Ecto neural progenitor cell (in vitro differentiated cells): ENCODE results near the gene PLCXD1.
"Not testable (repeated sequence)": the region's sequence is repeated elsewhere in the genome, so short reads cannot be mapped to it uniquely, and the experiment has no call there.

Experiments used
- DNase-seq: peaks from one replicate; pipeline ENCODE4 v3.0.0-alpha.2; 2018; ENCODE audit warnings: low spot score

Gene PLCXD1

DNA sequence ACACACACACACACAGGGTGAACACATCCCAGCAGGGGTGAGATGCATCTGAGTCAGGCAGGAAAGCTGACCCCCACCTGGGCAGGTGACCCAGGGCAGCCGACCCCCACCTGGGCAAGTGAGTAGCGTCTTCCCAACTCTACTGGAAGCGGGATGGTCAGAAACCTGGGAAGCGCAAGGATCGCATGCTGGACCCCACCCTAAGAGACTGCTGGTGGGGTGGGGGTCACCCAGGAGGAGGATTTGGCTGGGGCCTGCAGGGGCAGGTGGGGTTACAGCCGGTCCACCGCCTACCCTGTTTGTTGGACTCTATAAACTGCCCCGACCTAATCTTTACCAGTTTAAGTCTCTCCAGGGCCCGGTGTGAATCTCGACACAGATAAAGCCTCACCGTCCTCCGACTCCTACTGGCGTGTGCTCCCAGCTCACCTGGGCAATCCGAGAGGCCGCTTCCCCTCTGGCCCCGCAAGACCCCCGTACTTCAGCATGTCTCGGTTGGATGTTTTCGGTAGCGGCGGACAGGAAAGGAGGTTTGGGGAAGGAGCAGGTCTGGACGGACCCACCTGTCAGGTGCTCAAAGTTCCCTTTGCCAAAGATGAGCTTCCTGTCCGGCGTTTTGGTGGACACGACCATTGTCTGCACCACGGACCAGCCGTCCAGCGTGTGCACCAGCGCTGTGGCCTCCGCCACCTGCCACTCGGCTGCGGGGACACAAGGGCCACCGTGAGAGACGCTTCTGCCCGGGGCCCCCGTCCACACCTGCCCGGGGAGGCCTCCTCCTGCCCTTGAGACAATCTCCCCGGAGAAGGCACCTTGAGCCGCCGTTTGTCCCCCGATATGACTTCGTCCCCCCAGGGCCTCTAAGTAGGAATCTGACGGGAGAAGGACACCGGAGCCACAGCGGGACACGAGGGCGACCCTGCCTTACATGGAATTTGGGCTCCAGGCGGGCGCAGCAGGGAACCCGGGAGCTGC, 35.5 kb downstream of the PLCXD1 start:
- no peak for DNase-seq

DNA sequence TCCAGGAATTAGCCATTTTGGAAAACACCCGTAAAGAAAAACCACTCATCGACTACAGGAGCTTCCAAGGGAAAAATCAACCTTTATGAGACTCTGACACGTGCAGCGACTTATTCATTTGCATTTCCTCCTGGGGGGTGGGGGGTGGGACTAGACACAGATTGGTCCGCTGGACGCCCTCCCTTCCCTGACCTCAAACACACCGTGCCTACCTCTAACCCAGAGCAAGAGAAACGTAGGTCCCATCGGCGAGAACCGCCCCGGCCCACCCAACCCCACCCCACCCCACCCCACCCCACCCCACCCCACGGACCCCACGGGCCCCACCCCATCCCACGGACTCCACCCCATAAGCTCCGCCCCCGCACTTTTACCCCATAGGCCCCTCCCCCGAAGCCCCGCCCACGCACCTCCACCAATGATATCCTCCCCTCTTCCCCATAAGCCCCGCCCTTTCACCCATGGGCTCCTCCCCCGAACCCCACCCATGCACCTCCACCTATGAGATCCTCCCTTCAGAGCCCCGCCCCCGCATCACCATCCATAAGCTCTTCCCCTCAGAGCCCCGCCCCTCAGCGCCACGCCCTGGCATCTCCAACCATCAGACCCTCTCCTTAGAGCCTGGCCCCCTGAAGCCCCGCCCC, 36.4 kb downstream of the PLCXD1 start:
- DNase-seq: no peak

DNA sequence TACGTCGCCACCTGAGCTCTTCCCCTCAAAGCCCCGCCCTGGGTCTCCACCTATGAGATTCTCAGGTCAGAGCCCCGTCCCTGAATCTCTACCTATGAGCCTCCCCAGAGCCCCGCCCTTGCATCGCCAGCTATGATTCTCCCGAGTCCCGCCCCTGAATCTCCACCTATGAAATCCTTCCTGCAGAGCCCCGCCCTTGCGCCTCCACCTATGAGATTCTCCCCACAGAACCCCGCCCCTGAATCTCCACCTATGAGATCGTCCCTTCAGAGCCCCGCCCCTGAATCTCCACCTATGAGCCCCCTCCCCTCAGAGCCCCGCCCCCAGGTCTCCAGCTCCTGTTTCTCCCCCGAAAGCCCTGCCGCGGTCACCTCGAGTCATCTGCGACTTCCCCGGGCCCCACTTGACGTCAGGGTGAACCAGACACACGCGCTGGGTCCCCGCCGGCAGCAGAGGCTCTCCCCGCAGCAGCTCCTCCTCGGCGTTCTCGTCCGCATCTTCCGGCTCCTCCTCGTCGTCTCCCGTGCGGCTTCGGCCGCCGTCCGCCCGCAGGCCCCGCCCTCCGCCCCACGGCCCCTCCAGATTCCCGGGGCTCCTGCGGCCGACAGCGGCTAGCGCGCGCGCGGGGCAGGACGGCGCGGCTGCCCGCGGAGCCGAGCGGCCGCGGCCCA, 37.0 kb downstream of the PLCXD1 start:
- DNase-seq: peak; percentile 97

DNA sequence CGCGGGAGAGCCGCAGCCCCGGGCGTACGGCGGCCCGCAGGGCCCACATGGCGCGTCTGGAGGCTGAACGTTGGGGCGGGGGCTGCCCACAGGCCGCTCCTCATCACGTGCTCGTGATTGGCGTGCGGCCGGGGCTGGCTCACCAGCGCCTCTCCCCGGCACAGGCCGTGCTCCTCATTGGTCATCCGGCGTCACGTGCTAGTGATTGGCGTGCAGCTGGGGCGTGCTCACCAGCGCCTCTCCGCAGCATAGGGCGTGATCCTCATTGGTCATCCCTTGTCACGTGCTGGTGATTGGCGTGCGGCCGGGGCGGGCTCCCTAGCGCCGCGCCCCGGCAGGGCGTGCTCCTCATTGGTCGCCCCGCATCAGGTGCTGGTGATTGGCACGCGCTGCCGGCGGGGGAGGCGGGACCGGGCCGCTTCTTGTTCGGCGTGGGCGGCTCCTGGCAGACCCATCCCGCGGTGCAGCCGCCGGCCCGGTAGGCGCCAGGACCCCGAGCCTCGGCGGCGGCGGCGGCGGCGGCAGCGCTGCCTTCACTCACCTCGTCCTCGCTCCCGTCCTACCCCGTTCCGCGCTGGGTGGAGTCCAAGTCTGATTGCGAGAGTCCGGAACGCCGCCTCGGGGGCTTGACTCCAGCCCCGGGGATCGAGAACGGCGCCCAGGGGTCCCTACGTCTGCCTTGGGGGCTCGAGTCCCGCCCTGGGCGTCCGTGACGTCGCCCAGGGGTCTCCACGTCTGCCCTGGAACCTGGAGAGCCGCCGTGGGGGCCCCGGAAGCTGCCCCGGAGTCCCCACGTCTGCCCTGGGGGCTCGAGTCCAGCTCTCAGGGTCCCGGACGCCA, 37.8 kb downstream of the PLCXD1 start, which contains the start of gene GTPBP6:
TSS of gene GTPBP6 (minus strand) at position 58 of the 840 bp plus-strand sequence. CDS start at position 49, 9 bp downstream.
- peak; percentile 99 for DNase-seq

DNA sequence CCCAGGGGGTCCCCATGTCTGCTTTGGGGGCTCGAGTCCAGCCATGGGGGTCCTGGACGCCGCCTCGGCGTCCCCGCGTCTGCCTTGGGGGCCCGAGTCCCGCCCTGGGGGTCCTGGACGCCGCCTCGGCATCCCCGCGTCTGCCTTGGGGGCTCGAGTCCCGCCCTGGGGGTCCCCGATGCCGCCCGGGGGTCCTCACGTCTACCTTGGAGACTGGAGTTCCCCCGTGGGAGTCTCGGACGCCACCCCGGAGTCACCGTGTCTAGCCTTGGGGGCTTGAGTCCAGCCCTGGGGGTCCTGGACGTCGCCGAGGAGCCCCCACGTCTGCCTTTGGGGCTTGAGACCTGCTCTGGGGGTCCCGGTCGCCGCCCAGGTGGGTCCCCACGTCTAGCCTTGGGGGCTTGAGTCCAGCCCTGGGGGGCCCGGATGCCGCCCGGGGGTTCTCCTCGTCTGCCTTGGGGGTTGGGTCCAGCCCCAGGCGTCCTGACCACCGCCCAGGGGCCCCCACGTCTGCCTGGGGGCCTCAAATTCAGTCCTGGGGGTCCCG, 38.5 kb downstream of the PLCXD1 start:
- DNase-seq: peak; percentile 71

DNA sequence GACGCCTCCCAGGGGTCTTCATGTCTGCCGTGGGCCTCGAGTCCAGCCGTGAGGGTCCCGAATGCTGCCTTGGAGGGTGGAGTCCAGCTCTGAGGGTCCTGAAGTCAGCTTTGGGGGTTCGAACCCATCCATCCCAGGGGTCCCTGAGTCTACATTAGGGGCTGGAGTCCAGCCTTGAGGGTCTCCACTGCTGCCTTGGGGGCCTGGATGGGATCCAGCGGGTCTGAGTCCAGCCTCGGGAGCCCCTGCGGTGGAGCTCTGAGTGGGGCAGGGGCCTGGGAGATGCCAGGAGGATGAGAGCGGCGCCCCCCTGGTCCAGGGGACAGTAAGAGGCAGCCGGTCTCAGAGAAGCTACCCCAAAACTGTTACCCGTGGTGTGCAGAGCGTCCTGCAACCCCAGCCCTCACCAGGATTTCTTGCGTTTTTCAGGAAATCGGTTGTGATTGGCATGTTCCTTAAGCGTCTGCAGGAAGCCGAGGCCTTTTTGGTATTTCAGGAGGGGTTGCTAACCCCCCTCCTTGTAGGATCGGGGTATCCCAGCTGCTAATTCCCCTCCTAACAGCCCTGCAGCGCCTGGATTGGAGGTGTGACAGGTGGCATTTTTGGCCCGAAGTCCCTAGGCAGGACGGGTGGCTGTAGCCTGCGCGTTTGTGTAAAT, 39.1 kb downstream of the PLCXD1 start:
- no peak for DNase-seq

DNA sequence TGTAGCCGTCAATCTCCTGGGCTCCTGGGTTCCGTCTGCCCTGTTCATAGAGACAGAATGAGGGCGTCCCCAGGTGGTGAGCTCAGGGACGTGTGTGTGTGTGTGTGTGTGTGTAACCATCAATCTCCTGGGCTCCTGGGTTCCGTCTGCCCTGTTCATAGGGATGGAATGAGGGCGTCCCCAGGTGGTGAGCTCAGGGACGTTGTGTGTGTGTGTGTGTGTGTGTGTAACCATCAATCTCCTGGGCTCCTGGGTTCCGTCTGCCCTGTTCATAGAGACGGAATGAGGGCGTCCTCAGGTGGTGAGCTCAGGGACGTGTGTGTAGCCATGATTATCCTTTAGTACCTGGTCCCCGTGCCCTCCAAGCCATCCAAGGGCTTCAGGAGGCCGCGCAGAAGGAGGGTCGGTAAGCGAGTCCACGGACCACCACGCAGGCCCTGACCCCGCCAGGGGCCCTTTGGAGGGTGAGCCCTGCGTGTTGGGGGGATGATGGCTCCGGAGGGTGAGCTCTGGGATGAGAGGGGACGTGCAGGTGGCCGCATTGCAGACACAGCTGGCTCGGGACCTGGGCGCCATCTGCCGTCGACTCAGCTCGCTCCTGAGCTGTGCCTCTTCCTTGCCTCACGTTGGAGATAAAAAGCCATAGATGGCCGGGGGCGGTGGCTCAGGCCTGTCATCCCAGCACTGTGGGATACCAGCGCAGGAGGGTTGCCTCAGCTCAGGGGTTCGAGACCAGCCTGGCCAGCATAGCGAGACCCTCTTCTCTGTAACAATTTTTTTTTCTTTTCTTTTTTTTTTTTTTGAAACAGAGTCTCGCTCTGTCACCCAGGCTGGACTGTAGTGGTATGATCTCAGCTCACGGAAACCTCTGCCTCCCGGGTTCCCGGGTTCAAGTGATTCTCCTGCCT, 42.8 kb downstream of the PLCXD1 start:
- DNase-seq: peak; percentile 76

DNA sequence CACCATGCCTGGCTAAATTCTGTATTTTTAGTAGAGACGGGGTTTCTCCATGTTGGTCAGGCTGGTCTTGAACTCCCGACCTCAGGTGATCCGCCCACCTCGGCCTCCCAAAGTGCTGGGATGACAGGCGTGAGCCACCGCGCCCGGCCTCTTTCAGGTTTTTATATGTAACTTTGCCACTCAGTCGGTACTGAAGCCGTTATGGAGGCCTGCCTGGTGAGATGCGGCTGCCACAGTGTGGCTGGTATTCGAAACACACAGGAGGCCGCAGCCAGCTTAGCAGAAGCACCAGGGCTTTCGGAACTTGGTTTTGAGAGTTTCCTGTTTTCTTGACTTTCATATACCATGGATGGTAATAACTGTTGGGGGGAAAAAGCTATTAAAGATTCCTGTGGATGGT, 43.5 kb downstream of the PLCXD1 start:
- DNase-seq: not testable (repeated sequence)

DNA sequence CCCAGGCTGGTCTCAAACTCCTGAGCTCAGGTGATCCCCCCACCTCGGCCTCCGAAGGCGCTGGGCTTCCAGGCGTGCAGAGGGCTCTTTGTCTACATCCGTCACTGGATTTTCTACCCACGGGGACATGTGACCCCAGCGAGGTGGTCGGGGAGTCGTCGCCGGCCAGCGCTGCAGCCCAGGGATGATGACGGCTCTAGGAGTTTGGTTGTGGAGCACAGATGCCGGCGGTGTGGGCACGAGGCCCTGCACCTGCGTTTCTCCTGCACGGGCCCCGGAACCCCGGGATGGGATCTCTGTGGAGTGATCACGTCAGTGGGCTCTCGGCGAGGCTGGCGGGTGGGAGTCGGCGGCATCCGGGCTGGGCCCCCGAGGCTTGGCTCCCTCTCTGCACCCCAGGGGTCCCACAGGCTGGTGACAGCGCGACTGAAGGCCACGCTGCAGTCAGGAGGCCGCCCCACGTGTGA, 46.5 kb downstream of the PLCXD1 start:
- no peak for DNase-seq

DNA sequence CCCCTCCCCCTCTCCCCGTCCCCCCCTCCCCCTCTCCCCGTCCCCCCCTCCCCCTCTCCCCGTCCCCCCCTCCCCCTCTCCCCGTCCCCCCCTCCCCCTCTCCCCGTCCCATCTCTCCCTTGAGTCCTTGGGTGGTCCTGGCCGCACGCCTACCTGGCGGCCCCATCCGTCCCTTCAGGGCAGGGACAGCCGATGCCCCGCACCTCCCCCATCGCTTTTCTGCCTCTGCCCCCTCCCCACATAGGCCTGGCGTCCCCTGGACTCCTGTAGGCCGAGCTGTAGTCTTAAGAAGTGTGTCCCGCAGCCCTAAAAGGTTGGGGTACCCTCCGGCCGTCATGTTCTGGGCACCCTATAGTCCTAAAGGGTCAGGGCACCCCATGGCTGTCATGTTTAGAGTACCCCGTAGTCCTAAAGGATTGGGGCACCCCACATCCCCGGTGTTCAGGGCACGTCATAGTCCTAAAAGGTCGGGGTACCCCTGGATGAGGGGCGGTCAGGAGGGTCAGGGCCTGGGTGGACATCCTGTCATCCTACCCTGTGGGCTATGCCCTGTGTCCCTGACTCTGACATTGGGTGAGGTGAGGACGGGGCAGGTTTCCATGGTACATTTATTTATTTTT, 48.2 kb downstream of the PLCXD1 start:
- no peak for DNase-seq

DNA sequence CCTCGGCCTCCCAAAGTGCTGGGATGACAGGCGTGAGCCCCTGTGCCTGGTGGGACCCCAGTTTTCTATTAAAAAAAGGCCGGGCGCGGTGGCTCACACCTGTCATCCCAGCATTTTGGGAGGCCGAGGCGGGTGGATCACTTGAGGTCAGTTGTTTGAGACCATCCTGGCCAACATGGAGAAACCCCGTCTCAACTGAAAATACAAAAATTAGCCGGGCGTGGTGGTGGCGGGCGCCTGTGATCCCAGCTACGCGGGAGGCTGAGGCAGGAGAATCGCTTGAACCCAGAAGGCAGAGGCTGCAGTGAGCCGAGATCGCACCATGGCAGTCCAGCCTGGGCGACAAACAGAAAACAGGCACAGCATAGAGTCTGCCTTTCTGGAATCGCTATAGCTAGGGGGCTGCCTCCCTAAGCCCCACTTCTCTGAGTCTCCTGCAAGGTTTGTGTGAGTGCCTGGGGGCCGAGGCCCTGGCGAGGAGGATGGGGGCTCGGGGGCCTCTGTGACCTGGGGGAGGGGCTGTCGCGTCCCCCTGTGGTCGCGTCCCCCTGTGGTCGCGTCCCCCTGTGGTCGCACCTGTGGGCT, 49.1 kb downstream of the PLCXD1 start:
- DNase-seq: not testable (repeated sequence)

DNA sequence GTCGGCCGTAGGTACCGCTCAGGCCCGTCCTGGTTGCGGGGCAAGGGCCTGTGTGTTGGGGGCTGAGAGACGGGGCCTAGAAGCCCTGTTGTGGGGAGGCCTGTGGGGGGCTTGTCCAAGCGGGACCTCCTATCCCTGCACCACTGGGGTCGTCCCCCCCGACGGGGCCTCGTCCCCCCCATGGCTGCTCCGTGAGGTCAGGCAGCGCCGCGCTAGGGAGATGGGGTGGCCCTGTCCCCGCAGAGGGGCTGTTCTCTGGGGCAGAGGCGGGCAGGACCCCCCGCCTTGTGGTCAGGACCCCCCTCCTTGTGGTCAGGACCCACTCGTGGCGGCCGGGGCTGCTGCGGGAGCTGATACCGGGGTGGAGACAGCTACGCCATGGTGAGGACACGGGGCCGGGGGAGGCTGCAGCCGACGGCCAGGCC, 49.6 kb downstream of the PLCXD1 start:
- DNase-seq: no peak

DNA sequence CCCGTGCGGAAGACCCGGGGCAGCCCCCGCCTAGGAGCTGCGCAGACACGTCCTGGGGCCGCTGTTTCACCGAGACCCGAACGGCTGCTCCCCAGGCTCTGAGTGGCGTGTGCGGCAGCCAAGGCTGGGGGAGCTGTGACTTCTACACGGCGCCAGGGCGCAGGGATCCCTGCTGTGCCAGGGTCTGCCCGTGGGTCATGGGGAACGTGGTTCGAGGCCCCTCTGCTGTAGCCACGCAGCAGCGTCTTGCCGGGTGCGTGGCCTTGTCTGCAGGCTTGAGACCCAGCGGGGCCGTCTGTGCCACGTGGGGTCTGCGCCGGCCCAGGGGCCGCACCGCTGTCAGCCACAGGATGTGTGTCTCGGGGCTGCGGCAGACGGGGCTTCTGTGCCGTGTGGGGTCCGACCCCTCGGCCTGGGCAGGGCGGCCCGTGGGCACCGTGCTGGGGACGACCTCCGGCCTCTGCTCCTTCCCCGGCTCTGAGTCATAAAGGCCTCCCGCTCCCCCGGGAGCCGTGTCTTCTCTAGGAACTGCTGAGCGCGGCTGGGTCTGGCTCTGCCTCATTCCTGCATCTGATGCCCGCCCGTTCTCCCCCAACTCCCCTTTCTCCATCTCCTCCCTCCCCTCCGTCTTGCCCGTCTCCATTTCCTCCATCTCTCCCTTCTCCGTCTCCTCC, 50.1 kb downstream of the PLCXD1 start:
- no peak for DNase-seq

DNA sequence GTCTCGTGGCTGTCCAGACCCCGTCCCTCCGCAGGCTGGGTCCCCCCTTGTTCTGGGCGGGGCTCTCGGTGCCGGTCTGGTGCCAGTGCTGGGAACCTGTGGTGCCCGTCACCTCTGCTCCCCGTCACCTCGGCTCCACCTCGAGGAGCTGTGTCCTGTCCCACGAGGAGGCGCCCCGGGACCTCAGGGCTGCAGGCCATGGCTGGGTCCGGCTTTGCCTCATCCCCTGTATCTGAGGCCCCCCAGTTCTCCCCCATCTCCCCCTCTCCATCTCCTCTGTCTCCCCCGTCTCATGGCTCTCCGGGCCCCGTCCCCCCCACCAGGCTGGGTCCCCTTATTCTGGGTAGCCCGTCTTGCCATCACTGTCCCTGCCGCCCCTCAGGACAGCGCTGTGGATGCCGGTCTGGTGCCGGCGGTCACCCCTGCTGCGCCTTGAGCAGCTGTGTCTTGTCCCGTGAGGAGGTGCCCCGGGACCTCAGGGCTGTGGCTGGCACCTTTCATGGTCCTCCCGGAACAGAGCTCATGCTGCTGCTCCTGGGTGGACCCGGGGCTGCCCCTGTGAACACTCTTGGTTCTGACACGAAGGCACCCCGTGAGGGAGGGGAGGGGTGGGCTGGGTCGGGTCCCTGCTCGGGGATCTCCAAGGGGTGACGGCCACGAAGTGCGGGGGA, 50.8 kb downstream of the PLCXD1 start:
- DNase-seq: no peak

DNA sequence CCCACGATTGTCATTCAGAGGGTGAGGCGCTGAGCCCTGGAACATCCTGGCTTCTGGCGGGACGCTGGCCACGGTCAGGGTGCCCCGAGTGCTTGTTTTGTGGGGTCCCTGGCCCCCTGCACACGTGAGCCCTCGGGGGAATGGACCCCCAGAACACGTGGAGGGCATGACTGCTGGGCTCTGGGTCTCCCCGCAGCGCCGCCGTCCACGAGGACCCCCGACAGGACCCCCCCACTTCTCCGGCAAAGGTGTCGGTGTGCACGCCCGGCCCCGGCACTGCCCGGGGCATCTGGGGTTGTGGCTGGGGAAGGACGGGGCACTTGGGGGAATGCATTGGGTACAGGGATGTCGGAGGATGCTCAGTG, 51.3 kb downstream of the PLCXD1 start:
- no peak for DNase-seq

DNA sequence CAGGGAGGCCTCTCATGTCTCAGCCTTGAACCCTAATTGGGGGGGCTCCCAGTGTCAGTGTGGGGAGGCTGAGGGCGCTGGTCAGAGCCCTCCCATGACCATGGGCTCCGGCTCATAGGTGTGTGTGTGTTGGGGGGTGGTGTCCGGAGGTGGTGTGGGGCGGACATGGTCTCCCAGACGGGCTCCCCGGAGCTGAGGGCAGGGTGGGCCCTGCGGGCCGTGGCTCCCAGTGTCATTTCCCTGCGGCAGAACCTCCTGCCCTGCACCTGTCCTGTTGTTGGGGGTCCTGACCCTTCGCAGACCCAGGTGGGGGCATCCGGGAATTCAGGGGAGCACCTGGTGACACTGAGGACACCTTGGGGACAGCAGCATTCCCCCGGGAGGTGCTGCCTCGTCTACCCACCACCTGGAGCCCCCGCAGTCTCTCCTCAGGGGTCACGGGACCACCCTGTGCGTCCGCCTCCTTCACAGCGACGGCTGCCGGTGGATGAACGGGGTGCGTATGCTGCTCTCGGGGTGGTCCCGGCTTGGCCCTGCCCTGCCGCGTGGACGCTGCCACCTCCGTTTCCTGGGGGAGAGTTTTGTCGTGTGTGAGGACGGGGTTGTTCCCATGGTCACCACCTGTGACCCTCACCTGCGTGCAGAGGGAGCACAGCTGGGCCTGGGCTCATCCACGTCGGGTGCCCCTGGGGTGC, 51.9 kb downstream of the PLCXD1 start:
- no peak for DNase-seq
